ENCODE data around the gene RAB1B. TPM values are rescaled to one million over a fixed set of nuclear protein-coding genes. Genes with fewer than 3 reads are reported as not detected.

Gene RAB1B
- total and polyA plus RNA-seq, 7 donors = 120 to 163 (median 130) TPM

GRCh38 chr11:66265531-66266377 is 2.7 kb upstream of the RAB1B start:
- Histone ChIP-seq H3K27ac (no peak overlapping the region), H3K4me1 (peaks cover 19% of the 10 kb centered on the region), H3K4me3 (no peak overlapping the region), H3K36me3 (ENCODE audit: insufficient read depth in 1 of 2, low read depth in 1 of 2) (peaks cover 0 to 52% of the 10 kb centered on the region in 2 donors), H3K27me3 (ENCODE audit: insufficient read depth in 3 of 3, low read length in 2 of 3) (no peaks in the 10 kb centered on the region), H3K9me3 (no peaks in the 10 kb centered on the region)
- no peak for TF ChIP-seq CTCF (IDR thresholded peaks at IDR 0.05)
- DNase-seq (peak in 1 of 2 donors; percentile 61), ATAC-seq (no peak)
- WGBS, 3 donors = 91 to 97% (median 93%) methylated on average over 24 to 26 of the region's 26 CpGs
- intact Hi-C loops (cut with DNase I) = no loop called here

GRCh38 chr11:66266378-66267038 is 1.9 kb upstream of the RAB1B start:
- Histone ChIP-seq H3K36me3 (ENCODE audit: insufficient read depth in 1 of 2, low read depth in 1 of 2) (peaks cover 0 to 50% of the 10 kb centered on the region in 2 donors), H3K27me3 (ENCODE audit: insufficient read depth in 3 of 3, low read length in 2 of 3) (no peaks in the 10 kb centered on the region), H3K4me3 (peak overlapping the region; percentile 98), H3K27ac (peak overlapping the region; percentile 97), H3K4me1 (peaks cover 20% of the 10 kb centered on the region), H3K9me3 (no peaks in the 10 kb centered on the region)
- 68 to 82% (median 73%) methylated on average over 20 of the region's 20 CpGs for whole genome bisulfite sequencing, 3 donors
- no peak for ATAC-seq
- intact Hi-C loops (cut with DNase I) = no loop called here
- TF ChIP-seq CTCF (IDR thresholded peaks at IDR 0.05) = no peak
- DNase-seq = peak in 1 of 2 donors; percentile 67

- no peaks in the 10 kb centered on the region for H3K27me3 ChIP-seq (ENCODE audit: insufficient read depth in 3 of 3, low read length in 2 of 3)
- H3K27ac ChIP-seq = peak overlapping the region; percentile 97
- peak overlapping the region; percentile 98 for H3K4me3 ChIP-seq
- peaks cover 0 to 50% of the 10 kb centered on the region in 2 donors for H3K36me3 ChIP-seq (ENCODE audit: insufficient read depth in 1 of 2, low read depth in 1 of 2)
- ATAC-seq (no peak), DNase-seq (no peak)
- H3K9me3 ChIP-seq = no peaks in the 10 kb centered on the region
- H3K4me1 ChIP-seq = peaks cover 20% of the 10 kb centered on the region
- 10 to 14% (median 13%) methylated on average over 13 of the region's 13 CpGs for whole genome bisulfite sequencing, 3 donors
- intact Hi-C loops (cut with DNase I) = no loop called here
- TF ChIP-seq CTCF (IDR thresholded peaks at IDR 0.05) = no peak
These were observed 1.4 kb upstream of the RAB1B start for GRCh38 chr11:66267039-66267378.

GRCh38 chr11:66267379-66268243 is 828 bp upstream of the RAB1B start:
- Histone ChIP-seq H3K4me1 (peaks cover 20% of the 10 kb centered on the region), H3K9me3 (no peaks in the 10 kb centered on the region), H3K36me3 (ENCODE audit: insufficient read depth in 1 of 2, low read depth in 1 of 2) (peaks cover 0 to 50% of the 10 kb centered on the region in 2 donors), H3K27me3 (ENCODE audit: insufficient read depth in 3 of 3, low read length in 2 of 3) (no peaks in the 10 kb centered on the region), H3K4me3 (peak overlapping the region; percentile 98), H3K27ac (peak overlapping the region; percentile 97)
- DNase-seq (peak; percentile 93 to 94), ATAC-seq (peak; percentile 81 to 87 (median 83))
- whole genome bisulfite sequencing, 3 donors = 0 to 1% (median 1%) methylated on average over 60 to 61 of the region's 61 CpGs
- TF ChIP-seq CTCF (IDR thresholded peaks at IDR 0.05) = no peak
- intact Hi-C loops (cut with DNase I) = no loop called here
